DMS153 treated with DMSO at 0.1 percent for 48 hours (cell line): Measurements from ENCODE around the gene SAT2.
"Not testable (repeated sequence)": the region's sequence is repeated elsewhere in the genome, so short reads cannot be mapped to it uniquely, and the experiment has no call there.

ENCODE experiments used
- DNase-seq: peaks from one replicate; lab custom pipeline; 2025; ENCODE audit not compliant: unreplicated experiment; lab: John Stamatoyannopoulos, UW

SAT2 gene

GRCh38 chr17:7634384-7634783 is 6.8 kb upstream of the SAT2 start:
- no peak for DNase-seq

GRCh38 chr17:7633093-7633492 is 5.5 kb upstream of the SAT2 start:
- no peak for DNase-seq

- no peak for DNase-seq
Measured at GRCh38 chr17:7632492-7632894, 4.9 kb upstream of the SAT2 start.

- DNase-seq, result no peak
Measured at GRCh38 chr17:7631398-7632380, 4.1 kb upstream of the SAT2 start.

- DNase-seq, result no peak
Measured at GRCh38 chr17:7629939-7630571, 2.4 kb upstream of the SAT2 start, which contains the start of gene SHBG. Gene SHBG, plus strand, starts transcription at chr17:7630135. Its CDS starts 38 bp downstream, at chr17:7630173.

GRCh38 chr17:7626956-7627249 is 718 bp downstream of the SAT2 start:
- DNase-seq, result no peak

- no peak for DNase-seq
Measured at GRCh38 chr17:7626307-7626706, 1.3 kb downstream of the SAT2 start.

- not testable (repeated sequence) for DNase-seq
Measured at GRCh38 chr17:7625749-7626148, 1.9 kb downstream of the SAT2 start.

- DNase-seq, result no peak
Measured at GRCh38 chr17:7623661-7624060, 4.0 kb downstream of the SAT2 start.

GRCh38 chr17:7620835-7621234 is 6.8 kb downstream of the SAT2 start:
- no peak for DNase-seq

GRCh38 chr17:7618608-7619007 is 9.0 kb downstream of the SAT2 start:
- DNase-seq, result no peak

GRCh38 chr17:7615265-7615747 is 12.3 kb downstream of the SAT2 start:
- no peak for DNase-seq

- DNase-seq, result peak; percentile 93
Measured at GRCh38 chr17:7614425-7615264, 13.0 kb downstream of the SAT2 start, which contains the start of gene FXR2. Gene FXR2, minus strand, starts transcription at chr17:7614897. Its CDS starts 365 bp downstream, at chr17:7614532.

- DNase-seq, result no peak
Measured at GRCh38 chr17:7613769-7614424, 13.7 kb downstream of the SAT2 start.

- no peak for DNase-seq
Measured at GRCh38 chr17:7612294-7612640, 15.4 kb downstream of the SAT2 start.

GRCh38 chr17:7611635-7612293 is 15.9 kb downstream of the SAT2 start:
- no peak for DNase-seq

- no peak for DNase-seq
Measured at GRCh38 chr17:7610641-7611040, 17.0 kb downstream of the SAT2 start.

GRCh38 chr17:7606280-7606679 is 21.3 kb downstream of the SAT2 start:
- DNase-seq, result no peak

- DNase-seq, result not testable (repeated sequence)
Measured at GRCh38 chr17:7597561-7597960, 30.1 kb downstream of the SAT2 start.

GRCh38 chr17:7593296-7593695 is 34.3 kb downstream of the SAT2 start:
- DNase-seq, result no peak
